NB4 (cell line): ENCODE measurements around the gene ZNF407.

ENCODE experiments used
- DNase-seq: peaks from one replicate; pipeline ENCODE4 v3.0.0; 2010; ENCODE audit warnings: low read depth
- H3K4me3 ChIP-seq: one replicate; pipeline ENCODE4 v1.5.1; 2011; ENCODE audit warnings: mild to moderate bottlenecking, low read depth, low read length, moderate library complexity
- CTCF ChIP-seq: IDR thresholded peaks from one replicate; pipeline ENCODE4 v1.5.1; 2012; ENCODE audit warnings: low read depth, low read length
- MAX ChIP-seq: IDR thresholded peaks from 2 replicates; pipeline ENCODE4 v1.6.1; 2011; ENCODE audit warnings: low read depth, low read length
- MYC ChIP-seq: IDR thresholded peaks from 2 replicates; pipeline ENCODE4 v1.6.1; 2011; ENCODE audit warnings: low read depth, low read length
- POLR2A ChIP-seq: IDR thresholded peaks from 2 replicates; pipeline ENCODE4 v1.6.1; 2011; ENCODE audit warnings: mild to moderate bottlenecking; ENCODE audit not compliant: insufficient read length; ENCODE audit errors: extremely low read depth

Gene ZNF407

GRCh38 chr18:74567822-74568221, 29.8 kb upstream of the ZNF407 start:
- DNase-seq, result no peak
- TF ChIP-seq MAX (no peak), CTCF (peak; percentile 4)
- no peak overlapping the region for H3K4me3 ChIP-seq

- TF ChIP-seq MAX (no peak), MYC (no peak), CTCF (no peak), POLR2A (no peak)
- no peak for DNase-seq
- no peak overlapping the region for H3K4me3 ChIP-seq
Measured at GRCh38 chr18:74569401-74569800, 28.3 kb upstream of the ZNF407 start.

- no peak overlapping the region for H3K4me3 ChIP-seq
- no peak for DNase-seq
- TF ChIP-seq POLR2A, result no peak
- no peak for TF ChIP-seq MYC
- no peak for TF ChIP-seq MAX
- no peak for TF ChIP-seq CTCF
Measured at GRCh38 chr18:74570266-74570665, 27.4 kb upstream of the ZNF407 start.

GRCh38 chr18:74571895-74572680, 25.6 kb upstream of the ZNF407 start:
- H3K4me3 ChIP-seq, result no peak overlapping the region
- DNase-seq, result no peak
- TF ChIP-seq POLR2A (no peak), CTCF (no peak), MYC (no peak), MAX (no peak)

- TF ChIP-seq POLR2A, result no peak
- TF ChIP-seq MAX, result no peak
- TF ChIP-seq CTCF, result no peak
- no peak for TF ChIP-seq MYC
- H3K4me3 ChIP-seq, result no peak overlapping the region
Measured at GRCh38 chr18:74573053-74573452, 24.6 kb upstream of the ZNF407 start.

More at GRCh38 chr18:74573053-74573452, 24.6 kb upstream of the ZNF407 start:
- no peak for DNase-seq
